HG03342 (cell line): ENCODE measurements around the gene LAMP5.

Source experiments
- ATAC-seq: cut with Tn5 transposase; IDR thresholded peaks from one replicate; pipeline ENCODE4 v1.9.1; 2021; ENCODE audit warnings: mild to moderate bottlenecking, moderate library complexity; ENCODE audit not compliant: unreplicated experiment

LAMP5 gene

GRCh38 chr20:9532069-9532838 is 17.9 kb downstream of the LAMP5 start:
- ATAC-seq: no peak

GRCh38 chr20:9534025-9534424 is 19.6 kb downstream of the LAMP5 start:
- no peak for ATAC-seq

GRCh38 chr20:9535449-9535848 is 21.1 kb downstream of the LAMP5 start:
- ATAC-seq: no peak

GRCh38 chr20:9543214-9543613 is 28.8 kb downstream of the LAMP5 start:
- no peak for ATAC-seq

- no peak for ATAC-seq
Measured at GRCh38 chr20:9550283-9550682, 35.9 kb downstream of the LAMP5 start.

- no peak for ATAC-seq
Measured at GRCh38 chr20:9550871-9551270, 36.5 kb downstream of the LAMP5 start.

- no peak for ATAC-seq
Measured at GRCh38 chr20:9551808-9552550, 37.6 kb downstream of the LAMP5 start.

GRCh38 chr20:9555781-9556180 is 41.4 kb downstream of the LAMP5 start:
- ATAC-seq: no peak

- no peak for ATAC-seq
Measured at GRCh38 chr20:9557411-9557810, 43.0 kb downstream of the LAMP5 start.

GRCh38 chr20:9565910-9566550 is 51.6 kb downstream of the LAMP5 start:
- no peak for ATAC-seq

- no peak for ATAC-seq
Measured at GRCh38 chr20:9566977-9567376, 52.6 kb downstream of the LAMP5 start.

GRCh38 chr20:9570612-9571011 is 56.2 kb downstream of the LAMP5 start:
- ATAC-seq: no peak

- ATAC-seq: no peak
Measured at GRCh38 chr20:9571783-9572182, 57.4 kb downstream of the LAMP5 start.

GRCh38 chr20:9572670-9573069 is 58.3 kb downstream of the LAMP5 start:
- ATAC-seq: no peak

- no peak for ATAC-seq
Measured at GRCh38 chr20:9573335-9574151, 59.2 kb downstream of the LAMP5 start.

GRCh38 chr20:9574181-9574580 is 59.8 kb downstream of the LAMP5 start:
- ATAC-seq: no peak

GRCh38 chr20:9574776-9575175 is 60.4 kb downstream of the LAMP5 start:
- no peak for ATAC-seq

GRCh38 chr20:9575836-9576235 is 61.4 kb downstream of the LAMP5 start:
- no peak for ATAC-seq

- ATAC-seq: no peak
Measured at GRCh38 chr20:9576695-9577094, 62.3 kb downstream of the LAMP5 start.

- ATAC-seq: no peak
Measured at GRCh38 chr20:9577397-9577796, 63.0 kb downstream of the LAMP5 start.

GRCh38 chr20:9578594-9578993 is 64.2 kb downstream of the LAMP5 start:
- no peak for ATAC-seq
